B cell (primary cell): Measurements from ENCODE around the gene ANKFN1. TPM values are rescaled to one million over a fixed set of nuclear protein-coding genes. Genes with fewer than 3 reads are reported as not detected.

Experiments used
- ATAC-seq: fragments of 200-7000 bp; cut with Tn5 transposase; one replicate; pipeline ENCODE4 v1.10.0; 2021; ENCODE audit warnings: low read depth, mild to moderate bottlenecking, moderate number of reproducible peaks, moderate library complexity
- CTCF ChIA-PET: fragments of 350-600 bp; sonication (Branson Sonifier 250); formaldehyde crosslinking; loops from one replicate; lab custom pipeline; 2021; ENCODE audit warnings: antibody characterized with exemption, inconsistent platforms; lab: Charles Lee
- POLR2A ChIA-PET: fragments of 350-600 bp; sonication (Branson Sonifier 250); formaldehyde crosslinking; loops from one replicate; lab custom pipeline; 2021; ENCODE audit warnings: antibody characterized with exemption; lab: Charles Lee
- DNase-seq: peaks from one replicate; pipeline ENCODE4 v3.0.0; 2013
- H2AFZ ChIP-seq: 2 replicates; pipeline ENCODE4 v1.6.1; 2012; ENCODE audit warnings: mild to moderate bottlenecking, low read depth, low read length; ENCODE audit not compliant: insufficient read depth, poor library complexity, severe bottlenecking
- H3K27ac ChIP-seq, 2 donors: 1 replicate in 1 of 2; 2 replicates in 1 of 2; pipeline ENCODE4 v1.5.1; 2012 to 2013; ENCODE audit warnings: low read length in 2 of 2, mild to moderate bottlenecking in 2 of 2, moderate library complexity in 1 of 2
- H3K27me3 ChIP-seq, 4 experiments: fragments of 200-600 bp in 1 of 4; sonication (generic) in 1 of 4; replicated peaks in 1 of 4; 1 replicate in 2 of 4; 2 replicates in 2 of 4; pipeline versions ENCODE4 v1.6.1 to v1.7.0; 2013 to 2016; ENCODE audit warnings: low read length in 3 of 4, mild to moderate bottlenecking in 2 of 4, mixed read lengths in 1 of 4, moderate library complexity in 1 of 4; ENCODE audit not compliant: insufficient read depth in 4 of 4, control insufficient read depth in 3 of 4; ENCODE audit errors: control extremely low read depth in 1 of 4
- H3K36me3 ChIP-seq, 2 experiments: replicated peaks in 1 of 2; 1 replicate in 1 of 2; 2 replicates in 1 of 2; pipeline versions ENCODE4 v1.6.1 to v1.7.1; 2013; ENCODE audit warnings: low read length in 1 of 2; ENCODE audit not compliant: insufficient read depth in 2 of 2, control insufficient read depth in 1 of 2; ENCODE audit errors: control extremely low read depth in 1 of 2, extremely low read depth in 1 of 2
- H3K4me1 ChIP-seq, 2 donors: fragments of 200-600 bp in 1 of 2; sonication (generic) in 1 of 2; 1 replicate in 1 of 2; 2 replicates in 1 of 2; pipeline versions ENCODE4 v1.5.1 to v1.6.1; 2013 to 2017; ENCODE audit warnings: low read length in 2 of 2; ENCODE audit not compliant: control insufficient read depth in 2 of 2, insufficient read depth in 2 of 2
- H3K4me2 ChIP-seq: replicated peaks from 2 replicates; pipeline ENCODE3; 2012; ENCODE audit warnings: mild to moderate bottlenecking, low read depth, low read length; ENCODE audit not compliant: poor library complexity, severe bottlenecking
- H3K4me3 ChIP-seq, 5 experiments: fragments of 200-600 bp in 1 of 5; sonication (generic) in 1 of 5; 1 replicate in 3 of 5; 2 replicates in 2 of 5; pipeline versions ENCODE4 v1.5.1 to v1.7.0; 2011 to 2016; ENCODE audit warnings: low read length in 4 of 5, mild to moderate bottlenecking in 4 of 5, low read depth in 2 of 5, control low read depth in 1 of 5, moderate library complexity in 1 of 5; ENCODE audit not compliant: insufficient read depth in 1 of 5; ENCODE audit errors: control extremely low read depth in 1 of 5, extremely low read depth in 1 of 5
- H3K79me2 ChIP-seq: fragments of 200-600 bp; sonication (generic); one replicate; pipeline ENCODE4 v1.6.0; 2016; ENCODE audit warnings: low read length; ENCODE audit not compliant: control insufficient read depth, insufficient read depth
- H3K9ac ChIP-seq: fragments of 200-600 bp; sonication (generic); 2 replicates; pipeline ENCODE4 v1.6.1; 2017; ENCODE audit warnings: mild to moderate bottlenecking, low read length, moderate library complexity
- H3K9me3 ChIP-seq, 3 donors: one replicate each; pipeline versions ENCODE4 v1.6.1 to v1.7.1; 2013; ENCODE audit warnings: low read length in 2 of 3; ENCODE audit not compliant: control insufficient read depth in 2 of 3, insufficient read depth in 1 of 3; ENCODE audit errors: control extremely low read depth in 1 of 3
- H4K20me1 ChIP-seq: 2 replicates; pipeline ENCODE4 v1.6.0; 2012; ENCODE audit warnings: mild to moderate bottlenecking, low read length; ENCODE audit not compliant: insufficient read depth, control insufficient read depth, poor library complexity, severe bottlenecking
- H3K27ac Mint-ChIP-seq: one replicate; pipeline ENCODE4 v1.8.0; 2021; ENCODE audit warnings: mixed read lengths
- H3K27me3 Mint-ChIP-seq: one replicate; pipeline ENCODE4 v1.8.0; 2021; ENCODE audit warnings: mixed read lengths
- H3K4me1 Mint-ChIP-seq: one replicate; pipeline ENCODE4 v1.8.0; 2021; ENCODE audit warnings: mixed read lengths
- H3K4me3 Mint-ChIP-seq: one replicate; pipeline ENCODE4 v1.8.0; 2021; ENCODE audit warnings: mixed read lengths
- H3K9me3 Mint-ChIP-seq: one replicate; pipeline ENCODE4 v1.8.0; 2022; ENCODE audit warnings: mixed read lengths; ENCODE audit not compliant: insufficient read depth
- EZH2 ChIP-seq: IDR thresholded peaks from 2 replicates; pipeline ENCODE4 v1.6.1; 2012; ENCODE audit warnings: borderline replicate concordance, low read depth, mild to moderate bottlenecking, moderate library complexity, low read length; ENCODE audit not compliant: insufficient read depth, poor library complexity, severe bottlenecking
- WGBS: methylation state at CpG from one replicate; pipeline ENCODE4 v1.1.5; 2013; ENCODE audit warnings: missing lambda C conversion rate; ENCODE audit not compliant: insufficient coverage; 5-methylcytosine and 5-hydroxymethylcytosine counted together
- intact Hi-C: fragments of 100-400 bp; cut with micrococcal nuclease; formaldehyde crosslinking; loops from one replicate; pipeline ENCODE4 v1.10.0; 2022
- polyA plus RNA-seq: library from polyadenylated mRNA; depleted of rRNA; stranded (reverse); fragments of >200 nt; gene quantifications from 2 replicates; pipeline ENCODE4 v1.2.3, GENCODE V29; 2012
- total RNA-seq, 2 donors: library from RNA; stranded (reverse); fragments of 120-200 nt in 1 of 2; gene quantifications; 1 replicate in 1 of 2; 2 replicates in 1 of 2; pipeline versions ENCODE4 v1.2.3 to v1.2.4, GENCODE V29; 2013 to 2022
- TF ChIP-seq, protein P1 (sequence below): fragments of 200-600 bp; IDR thresholded peaks from one replicate; pipeline ENCODE4 v1.8.0; 2022; ENCODE audit warnings: antibody characterized with exemption, mild to moderate bottlenecking

The ANKFN1 gene
- total and polyA plus RNA-seq, 2 donors (not counting 1 experiment from before 2014, with no cell fraction given), result not detected

DNA sequence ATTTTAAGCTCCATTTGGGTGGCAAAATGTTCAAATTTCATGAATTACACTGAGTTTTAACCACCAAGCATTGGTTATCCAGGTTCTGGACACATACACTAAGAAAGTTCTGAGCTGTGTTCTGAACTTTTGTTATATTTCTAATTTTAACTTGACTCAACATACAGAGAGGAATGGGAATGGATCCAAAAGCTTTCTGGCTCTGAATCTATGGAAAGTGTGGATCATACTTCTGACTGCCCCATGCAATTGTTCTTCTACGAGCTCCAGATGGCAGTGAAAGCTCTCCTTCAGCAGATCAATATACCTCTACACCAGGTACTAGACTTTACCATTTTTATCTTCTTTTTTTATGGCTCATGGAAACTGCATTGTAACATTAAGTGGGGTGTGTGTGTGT lies 327.2 kb downstream of the ANKFN1 start:
- Mint-ChIP-seq H3K27me3 (peaks cover 20% of the 10 kb centered on the region), H3K27ac (no peak overlapping the region), H3K4me1 (peaks cover 2% of the 10 kb centered on the region), H3K4me3 (no peak overlapping the region), H3K9me3 (no peaks in the 10 kb centered on the region)
- ATAC-seq (no peak), DNase-seq (no peak)
- POLR2A ChIA-PET, result no interaction called here
- Histone ChIP-seq H4K20me1 (no peaks in the 10 kb centered on the region), H3K4me2 (no peak overlapping the region), H3K36me3 (no peaks in the 10 kb centered on the region), H3K4me1 (no peaks in the 10 kb centered on the region), H3K27me3 (no peaks in the 10 kb centered on the region), H3K79me2 (no peaks in the 10 kb centered on the region), H2AFZ (no peak overlapping the region), H3K27ac (no peak overlapping the region), H3K9ac (no peak overlapping the region), H3K9me3 (no peaks in the 10 kb centered on the region), H3K4me3 (no peak overlapping the region)
- WGBS, result no CpG with 5 or more reads among the region's 1 CpG
- CTCF ChIA-PET, result interaction anchor here (0.9 kb wide), 1 partner anchor 954 kb away, joined by 4 read pairs; no protein-coding TSS in a partner anchor
- intact Hi-C loops, result no loop called here
- TF ChIP-seq, protein P1, sequence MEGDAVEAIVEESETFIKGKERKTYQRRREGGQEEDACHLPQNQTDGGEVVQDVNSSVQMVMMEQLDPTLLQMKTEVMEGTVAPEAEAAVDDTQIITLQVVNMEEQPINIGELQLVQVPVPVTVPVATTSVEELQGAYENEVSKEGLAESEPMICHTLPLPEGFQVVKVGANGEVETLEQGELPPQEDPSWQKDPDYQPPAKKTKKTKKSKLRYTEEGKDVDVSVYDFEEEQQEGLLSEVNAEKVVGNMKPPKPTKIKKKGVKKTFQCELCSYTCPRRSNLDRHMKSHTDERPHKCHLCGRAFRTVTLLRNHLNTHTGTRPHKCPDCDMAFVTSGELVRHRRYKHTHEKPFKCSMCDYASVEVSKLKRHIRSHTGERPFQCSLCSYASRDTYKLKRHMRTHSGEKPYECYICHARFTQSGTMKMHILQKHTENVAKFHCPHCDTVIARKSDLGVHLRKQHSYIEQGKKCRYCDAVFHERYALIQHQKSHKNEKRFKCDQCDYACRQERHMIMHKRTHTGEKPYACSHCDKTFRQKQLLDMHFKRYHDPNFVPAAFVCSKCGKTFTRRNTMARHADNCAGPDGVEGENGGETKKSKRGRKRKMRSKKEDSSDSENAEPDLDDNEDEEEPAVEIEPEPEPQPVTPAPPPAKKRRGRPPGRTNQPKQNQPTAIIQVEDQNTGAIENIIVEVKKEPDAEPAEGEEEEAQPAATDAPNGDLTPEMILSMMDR, result no peak
- TF ChIP-seq EZH2, result no peak

DNA sequence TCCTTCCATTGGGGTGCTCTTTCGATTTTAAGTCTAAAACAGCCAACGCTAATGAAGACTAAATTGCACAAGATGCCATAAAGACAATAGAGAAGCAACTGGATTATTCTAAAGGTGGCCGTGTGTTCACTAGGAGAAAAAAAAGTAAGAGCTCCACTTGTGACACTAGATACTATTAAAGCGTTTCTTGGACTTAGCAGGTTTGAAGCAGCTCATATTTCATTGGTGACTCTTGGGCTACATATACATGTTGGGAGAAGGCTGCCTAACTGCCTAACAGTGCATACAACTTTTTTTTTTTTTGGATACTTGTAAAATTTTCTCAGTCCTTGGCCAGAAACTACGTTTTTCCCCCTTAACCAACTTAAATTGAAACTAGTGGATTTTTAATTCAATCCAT lies 328.4 kb downstream of the ANKFN1 start:
- Mint-ChIP-seq H3K4me3 (no peak overlapping the region), H3K27ac (no peak overlapping the region), H3K9me3 (no peaks in the 10 kb centered on the region), H3K4me1 (no peaks in the 10 kb centered on the region), H3K27me3 (peaks cover 20% of the 10 kb centered on the region)
- H2AFZ ChIP-seq, result no peak overlapping the region
- no peaks in the 10 kb centered on the region for H3K79me2 ChIP-seq
- CTCF ChIA-PET, result no interaction called here
- intact Hi-C loops, result no loop called here
- no peaks in the 10 kb centered on the region for H3K4me1 ChIP-seq
- POLR2A ChIA-PET, result no interaction called here
- no peaks in the 10 kb centered on the region for H3K27me3 ChIP-seq
- no peak for TF ChIP-seq EZH2
- TF ChIP-seq, protein P1, result no peak
- no peak overlapping the region for H3K27ac ChIP-seq
- no peaks in the 10 kb centered on the region for H4K20me1 ChIP-seq
- H3K9ac ChIP-seq, result no peak overlapping the region
- no peak for DNase-seq
- no peaks in the 10 kb centered on the region for H3K36me3 ChIP-seq
- no peak overlapping the region for H3K4me2 ChIP-seq
- 96% methylated on average over 3 of the region's 5 CpGs for WGBS
- ATAC-seq, result no peak
- no peak overlapping the region for H3K4me3 ChIP-seq
- H3K9me3 ChIP-seq, result no peaks in the 10 kb centered on the region
